ENCODE measurements around the gene GIMAP6.
"Not testable (repeated sequence)": the region's sequence is repeated elsewhere in the genome, so short reads cannot be mapped to it uniquely, and the experiment has no call there.

GIMAP6 gene

DNA sequence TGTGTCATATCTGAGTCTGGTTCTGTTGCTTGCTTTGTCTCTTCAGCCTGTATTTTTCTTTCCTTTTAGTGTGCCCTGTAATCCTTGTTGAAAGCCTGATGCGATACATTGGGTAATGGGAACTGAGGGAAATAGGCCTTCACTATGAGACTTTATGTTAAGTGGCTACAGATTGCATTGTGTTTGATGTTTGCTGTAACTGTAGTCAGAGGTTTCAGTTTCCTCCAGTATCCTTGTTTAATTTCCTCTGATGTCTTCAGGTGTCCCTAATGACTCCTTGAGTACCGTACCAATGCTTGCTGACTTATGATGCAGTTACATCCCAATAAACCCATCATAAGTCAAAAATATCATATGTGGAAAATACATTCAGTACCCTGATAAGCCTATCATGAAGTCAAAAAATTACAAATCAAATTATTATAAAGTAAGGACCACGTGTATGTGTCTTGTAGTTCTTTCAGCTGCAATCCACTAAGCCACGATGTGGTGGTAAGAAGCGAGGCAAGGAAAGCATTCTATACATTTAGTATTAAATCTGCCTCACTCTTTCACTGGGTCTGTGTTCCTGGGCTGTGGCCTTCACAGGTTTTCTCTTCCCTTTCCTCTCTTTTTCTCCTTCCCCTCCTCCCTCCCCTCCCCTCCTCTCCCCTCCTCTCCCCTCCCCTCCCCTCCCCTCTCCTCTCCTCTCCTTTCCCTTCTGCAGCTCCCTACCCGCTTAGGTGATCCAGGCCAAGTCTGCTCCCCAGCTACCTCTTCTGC, 13.3 kb upstream of the GIMAP6 start:
- peak in 1 of 2 donors; percentile 27 for ATAC-seq

DNA sequence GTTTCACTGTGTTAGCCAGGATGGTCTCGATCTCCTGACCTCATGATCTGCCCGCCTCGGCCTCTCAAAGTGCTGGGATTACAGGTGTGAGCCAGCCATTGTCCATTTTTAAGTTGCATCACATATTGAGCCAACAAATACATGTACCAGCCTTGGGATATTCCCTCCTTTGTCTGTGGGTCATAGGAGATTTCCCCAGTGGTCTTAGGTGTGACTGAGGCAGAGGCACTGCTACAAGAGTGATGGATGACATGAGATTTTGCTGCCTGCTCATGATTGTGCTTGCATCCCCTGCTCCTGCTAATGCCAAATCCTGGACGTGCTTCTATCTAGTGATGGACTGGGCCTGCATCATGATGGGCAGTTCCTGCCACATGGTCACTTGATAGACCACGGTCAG, 10.7 kb upstream of the GIMAP6 start:
- ATAC-seq: no peak

DNA sequence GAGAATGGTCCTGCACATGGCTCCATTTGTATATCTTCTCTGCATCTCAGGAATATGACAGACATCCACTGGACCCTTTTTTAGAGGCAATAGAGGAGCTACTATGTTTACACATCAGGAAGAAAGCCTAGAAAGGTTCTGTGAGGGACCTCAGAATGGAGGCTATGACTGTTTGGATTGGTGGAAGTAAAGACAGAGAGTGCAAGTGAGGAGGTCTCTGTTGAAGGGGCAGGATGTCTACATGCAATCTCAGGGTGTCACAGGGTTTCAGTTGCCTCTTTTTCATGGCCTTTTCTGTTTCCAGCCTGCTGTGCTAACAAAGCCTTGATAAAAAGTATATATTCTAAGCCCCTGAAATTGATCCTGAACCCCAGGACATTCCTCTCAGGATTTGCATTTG, 9.7 kb upstream of the GIMAP6 start:
- no peak for ATAC-seq

DNA sequence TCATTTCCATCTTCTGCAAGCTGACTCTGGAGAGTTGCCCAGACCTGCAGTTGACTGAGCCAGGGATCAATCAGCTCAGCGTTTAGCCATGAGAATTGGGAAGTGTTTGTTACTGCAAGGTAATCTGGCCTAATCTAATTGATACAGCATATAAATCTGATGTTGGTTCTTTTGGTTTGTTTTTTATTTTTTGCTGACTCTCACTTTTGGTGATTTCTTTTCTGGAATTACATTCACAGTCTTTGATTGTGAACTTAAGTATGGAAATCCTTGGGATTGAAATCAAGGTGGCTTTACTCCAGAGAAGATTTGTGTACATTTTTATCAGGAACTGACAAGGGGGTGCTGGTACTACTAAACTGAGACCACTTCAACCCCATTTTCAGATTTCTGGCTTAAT, 1.7 kb upstream of the GIMAP6 start:
- no peak for ATAC-seq

DNA sequence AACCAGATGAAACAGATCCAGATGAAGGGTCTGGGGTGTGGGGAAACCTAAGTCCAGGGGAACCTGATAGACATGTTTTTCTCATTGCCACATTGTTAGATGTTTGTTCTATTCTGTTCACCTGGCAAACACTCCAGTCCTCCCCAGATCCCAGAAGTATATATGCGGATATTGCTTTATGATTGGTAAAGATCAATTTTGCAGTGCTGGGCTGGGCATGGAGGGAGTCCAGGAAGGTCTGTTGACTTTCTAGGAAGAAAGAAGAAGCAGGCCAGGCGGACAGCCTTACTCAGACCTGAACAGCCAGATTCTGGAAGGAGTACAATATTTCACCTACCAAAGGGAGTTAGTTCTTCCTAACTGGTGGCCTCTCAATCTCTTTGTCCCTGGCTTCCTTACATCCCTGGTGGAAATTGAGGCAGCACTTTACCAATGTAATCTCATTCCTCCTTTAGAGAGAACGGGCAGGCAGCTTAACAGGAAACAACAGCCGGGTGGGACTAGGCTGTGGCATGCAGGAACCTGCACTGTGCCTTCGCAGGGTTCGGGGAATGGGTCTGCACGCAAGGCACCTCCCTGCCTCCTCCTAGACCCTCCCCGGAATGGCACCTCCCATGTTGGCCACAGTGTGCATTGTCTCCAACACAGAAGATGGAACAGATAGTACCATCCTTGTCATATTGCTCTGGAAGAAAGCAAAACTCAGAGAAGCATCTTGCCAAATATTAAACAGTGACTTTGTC, 930 bp downstream of the GIMAP6 start:
- peak; percentile 68 to 76 for ATAC-seq

DNA sequence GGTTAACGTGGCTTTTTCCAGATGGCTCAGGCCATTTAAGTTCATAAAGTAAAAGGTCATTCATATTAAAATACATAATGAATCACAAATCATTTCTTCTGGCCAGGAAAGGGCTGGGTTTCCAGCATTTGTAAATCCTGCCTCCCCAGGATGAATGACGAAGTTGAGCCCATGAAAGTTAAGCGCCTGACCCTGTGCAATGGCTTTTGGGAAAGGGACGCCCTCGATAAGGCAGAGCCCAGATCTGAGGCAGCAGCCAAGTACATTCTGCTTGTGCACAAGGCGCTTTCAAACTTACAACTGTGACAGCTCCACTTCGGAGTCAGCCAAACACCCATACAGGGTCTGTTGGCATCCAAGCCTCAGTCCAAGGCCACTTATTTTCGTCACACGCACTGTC, 2.8 kb downstream of the GIMAP6 start:
- ATAC-seq: no peak

DNA sequence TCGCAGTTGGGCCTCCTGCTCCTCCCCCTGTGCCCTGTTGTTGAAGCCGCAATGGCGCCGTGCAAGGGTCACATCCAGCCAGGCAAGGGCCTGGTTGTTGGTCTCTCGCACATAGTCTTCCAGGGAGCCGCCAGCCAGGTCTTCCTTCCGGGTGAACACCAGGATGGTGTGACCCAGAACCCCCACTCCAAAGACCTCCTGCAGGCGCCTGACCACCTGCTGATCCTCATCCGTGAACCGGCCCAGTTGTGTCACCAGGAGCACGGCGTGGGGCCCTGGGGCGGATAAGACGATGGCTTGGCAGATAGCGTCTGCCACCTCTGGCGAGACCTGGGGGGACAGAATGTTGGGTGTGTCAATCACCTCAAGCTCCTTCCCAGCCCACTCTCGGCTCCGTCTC, 4.2 kb downstream of the GIMAP6 start:
- ATAC-seq: no peak

DNA sequence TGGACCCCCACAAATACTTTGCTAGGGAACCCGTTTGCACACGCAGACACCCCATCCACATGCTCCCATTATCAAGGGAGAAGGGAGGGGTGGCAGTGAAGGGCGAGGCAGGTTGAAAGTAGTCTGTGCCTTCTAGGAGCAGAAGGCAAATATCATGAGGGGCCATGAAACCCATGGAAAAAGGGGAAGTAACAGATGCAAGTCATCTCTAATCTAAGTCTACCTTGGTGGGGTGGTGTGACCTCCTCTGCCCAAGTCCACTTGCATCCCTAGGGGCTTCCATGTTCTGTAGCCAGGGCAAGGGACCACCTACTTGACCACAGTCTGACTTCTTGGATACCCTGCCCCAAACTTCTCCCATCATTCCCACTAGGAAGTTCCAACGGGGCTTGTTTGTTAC, 5.5 kb downstream of the GIMAP6 start:
- ATAC-seq: no peak

DNA sequence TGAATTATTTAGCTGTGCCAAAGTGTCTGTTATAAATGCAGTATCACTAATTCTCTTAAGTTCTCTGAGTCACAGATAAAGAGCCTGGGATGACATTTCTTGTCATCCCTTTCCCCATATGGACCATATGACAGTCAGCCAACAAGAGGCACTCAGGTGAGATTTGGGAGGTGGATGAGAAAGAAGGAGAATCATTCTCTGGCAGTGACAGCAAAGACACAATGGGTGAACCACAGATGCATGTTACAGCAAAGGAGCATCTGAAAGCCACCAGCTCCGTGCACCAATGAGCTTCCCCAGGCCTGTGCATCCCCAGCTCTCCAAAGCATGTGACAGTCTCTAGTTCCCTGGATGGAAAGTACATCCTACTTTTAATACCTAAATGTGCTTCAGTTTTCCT, 10.8 kb downstream of the GIMAP6 start:
- peak; percentile 33 to 39 for ATAC-seq

DNA sequence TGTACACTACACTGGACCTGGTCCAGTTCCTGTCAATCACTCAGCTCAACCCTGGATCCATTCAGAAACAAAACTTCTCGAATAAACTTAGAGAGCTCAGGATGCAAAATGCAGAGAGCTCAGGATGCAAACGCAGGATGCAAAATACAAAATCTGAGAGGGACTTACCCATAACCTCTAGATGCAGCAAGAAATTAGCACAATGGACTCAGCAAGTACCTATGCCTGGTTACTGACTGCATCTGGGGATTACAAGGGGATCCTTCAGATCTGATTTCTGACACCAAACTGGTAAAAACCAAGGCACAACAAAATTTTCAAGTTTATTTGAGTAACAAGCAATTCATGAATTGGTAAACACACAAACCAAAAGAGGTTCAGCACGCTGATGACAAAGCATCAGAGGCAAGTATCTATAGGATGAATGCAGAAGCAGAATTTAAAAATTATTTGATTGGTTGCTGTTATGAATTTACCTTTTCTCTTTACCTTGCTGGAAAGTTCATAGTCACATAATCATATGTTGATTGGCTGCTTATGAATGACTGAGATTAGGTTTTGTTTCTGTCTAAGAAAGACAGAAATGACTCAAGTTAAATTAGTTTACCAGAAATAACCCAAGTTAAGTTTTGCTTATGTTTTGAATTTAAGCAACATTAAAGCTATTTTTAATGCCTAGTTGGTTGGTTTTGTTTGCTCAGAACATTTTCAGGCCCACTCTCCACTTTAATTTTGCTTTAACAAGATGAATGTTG, 11.4 kb downstream of the GIMAP6 start:
- ATAC-seq: peak; percentile 77 to 82

DNA sequence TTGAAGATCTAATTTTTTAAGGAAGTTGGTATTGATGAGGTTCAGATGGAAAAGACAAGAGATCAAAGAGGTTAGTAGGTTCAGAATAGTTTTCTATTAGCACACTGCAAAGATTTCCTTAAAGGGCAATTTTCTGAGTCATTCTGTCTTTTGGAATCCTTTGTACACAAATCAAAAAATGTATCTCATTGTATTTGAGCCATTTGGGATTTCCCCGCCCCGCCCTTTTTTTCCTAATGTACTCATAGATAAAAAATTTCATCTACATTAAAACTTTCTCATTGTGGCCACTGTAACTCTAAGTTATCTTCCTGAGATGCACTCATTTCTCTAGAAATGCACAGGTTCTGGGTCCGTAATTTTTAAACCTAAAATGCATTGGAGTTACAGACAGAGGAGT, 12.1 kb downstream of the GIMAP6 start:
- no peak for ATAC-seq

DNA sequence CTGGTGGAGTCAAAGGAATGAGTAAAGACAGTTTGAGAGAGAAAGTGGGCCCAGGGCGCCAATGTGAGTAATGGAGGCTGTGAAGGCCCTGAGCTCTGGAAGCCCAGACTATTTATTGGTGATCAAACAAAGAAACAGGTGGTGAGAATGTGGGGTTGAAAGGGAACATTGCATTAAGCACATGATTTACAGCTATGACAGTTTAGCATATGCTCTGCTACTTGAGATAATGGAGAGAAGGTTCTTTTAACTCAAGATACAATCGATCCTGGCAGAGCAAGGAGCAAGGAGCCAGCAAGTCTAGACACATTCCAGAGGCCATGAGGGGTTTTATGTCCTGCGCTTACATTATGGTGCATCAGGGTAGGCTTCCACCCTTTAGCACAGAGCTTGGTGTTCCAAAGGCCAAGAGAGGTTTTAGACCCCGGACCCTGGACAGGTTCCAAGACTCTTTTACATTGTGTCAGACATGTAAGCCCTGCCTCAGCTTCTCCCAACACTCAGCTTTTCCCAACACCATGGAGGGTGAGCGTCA, 16.9 kb downstream of the GIMAP6 start:
- ATAC-seq: not testable (repeated sequence)

DNA sequence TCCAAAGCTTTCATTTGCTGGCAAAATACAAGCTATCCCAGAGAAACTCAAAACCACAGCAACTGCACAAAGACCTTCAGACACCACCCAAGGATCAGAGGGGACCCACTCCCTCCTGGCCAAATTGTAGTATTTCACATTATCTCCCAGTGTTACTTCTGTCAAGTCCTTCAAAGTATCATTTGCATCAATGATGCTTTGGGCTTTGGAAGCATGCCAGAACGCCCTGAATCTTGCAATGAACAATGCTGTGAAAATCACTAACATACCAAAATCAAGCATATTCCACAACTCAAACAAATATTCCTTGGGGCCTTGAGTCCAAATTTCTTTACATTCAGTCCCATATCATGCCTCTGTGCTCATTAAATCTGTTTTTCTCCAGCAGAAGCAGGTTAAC, 17.8 kb downstream of the GIMAP6 start:
- ATAC-seq: not testable (repeated sequence)

DNA sequence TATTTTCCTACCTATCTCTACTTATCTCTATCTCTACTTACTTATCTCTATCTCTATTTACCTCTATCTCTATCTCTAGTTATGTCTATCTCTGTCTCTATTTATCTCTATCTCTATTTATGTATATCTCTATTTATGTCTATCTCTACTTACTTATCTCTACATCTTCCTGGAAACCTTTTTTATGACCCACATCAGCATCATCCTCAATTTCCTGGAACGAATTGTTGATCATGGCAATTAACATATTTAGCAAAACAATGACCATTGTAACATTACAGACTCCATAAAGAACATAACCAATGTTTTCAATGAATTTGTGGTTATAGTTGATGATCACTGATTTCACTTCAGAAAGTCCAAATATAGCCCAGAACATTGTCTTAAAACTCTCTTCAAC, 18.3 kb downstream of the GIMAP6 start:
- peak in 1 of 2 donors; percentile 19 for ATAC-seq

DNA sequence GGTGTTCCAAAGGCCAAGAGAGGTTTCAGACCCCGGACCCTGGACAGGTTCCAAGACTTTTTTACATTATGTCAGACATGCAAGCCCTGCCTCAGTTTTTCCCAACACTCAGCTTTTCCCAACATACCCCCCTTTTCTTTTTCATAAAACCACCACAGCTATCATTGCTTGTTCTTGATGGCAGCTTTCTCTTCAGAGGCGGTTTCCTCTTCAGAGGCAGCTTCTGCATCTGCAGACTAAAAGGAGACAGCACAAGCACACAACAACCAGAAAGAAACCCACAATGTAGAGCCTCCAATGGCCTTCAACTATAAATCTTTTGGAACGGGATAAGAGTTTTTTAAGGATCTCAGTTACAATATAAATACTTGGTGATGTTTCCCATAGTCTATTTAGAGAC, 19.3 kb downstream of the GIMAP6 start:
- no peak for ATAC-seq

DNA sequence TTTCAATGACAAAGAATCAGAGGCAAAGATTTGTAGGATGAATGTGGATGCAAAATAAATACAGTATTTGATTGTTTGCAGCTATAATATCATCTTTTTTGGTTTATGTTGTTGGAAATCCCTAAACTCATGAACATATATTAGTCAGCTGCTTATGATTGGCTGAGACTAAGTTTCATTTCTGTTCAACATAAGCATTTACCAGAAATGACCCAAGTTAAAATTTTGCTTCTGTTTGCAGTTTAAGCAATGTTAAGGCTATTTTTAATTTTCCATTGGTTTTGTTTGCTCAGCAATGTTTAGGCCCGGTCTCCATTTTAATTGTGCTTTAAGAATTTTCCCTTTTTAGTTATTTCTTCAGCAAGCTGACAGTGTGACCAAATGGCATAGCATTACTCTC, 22.0 kb downstream of the GIMAP6 start:
- peak; percentile 44 to 65 for ATAC-seq

DNA sequence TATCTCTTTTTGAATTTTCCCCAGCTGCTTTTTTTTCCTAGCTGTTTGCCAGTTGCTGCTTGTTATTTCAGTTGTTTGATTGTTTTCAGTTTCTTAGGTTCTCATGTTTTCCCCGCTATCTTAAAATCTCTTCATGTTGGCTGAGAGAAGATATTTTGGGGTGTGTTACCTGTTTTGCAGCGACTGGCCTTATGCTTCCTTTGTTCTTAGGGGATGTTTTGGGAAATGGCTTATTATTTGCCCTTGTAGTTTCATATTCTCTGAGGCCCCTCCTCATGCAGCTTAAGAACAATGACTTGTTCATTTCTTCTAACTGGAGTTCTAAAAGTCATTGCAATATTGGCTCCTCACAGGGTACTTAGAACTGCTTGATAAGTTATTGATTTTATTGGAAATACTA, 28.6 kb downstream of the GIMAP6 start:
- peak in 1 of 2 donors; percentile 20 for ATAC-seq

DNA sequence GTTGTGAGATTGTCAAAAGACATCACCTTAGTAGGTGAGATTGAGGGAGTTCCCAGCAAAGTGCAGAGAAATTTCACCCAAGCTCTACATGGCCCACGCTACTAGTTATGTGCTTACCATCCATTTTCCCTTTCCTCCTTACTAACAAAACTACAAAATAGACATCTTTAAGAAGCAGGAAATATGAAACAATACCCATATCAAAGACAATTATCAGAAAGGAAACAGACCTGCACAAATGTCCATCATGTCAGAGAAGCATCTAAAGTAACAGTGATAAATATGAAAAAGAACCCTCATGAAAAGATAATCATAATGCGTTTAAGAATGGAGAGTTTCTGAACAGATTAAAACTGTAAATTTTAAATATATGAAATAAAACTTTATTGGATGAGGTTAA, 36.8 kb downstream of the GIMAP6 start:
- no peak for ATAC-seq

DNA sequence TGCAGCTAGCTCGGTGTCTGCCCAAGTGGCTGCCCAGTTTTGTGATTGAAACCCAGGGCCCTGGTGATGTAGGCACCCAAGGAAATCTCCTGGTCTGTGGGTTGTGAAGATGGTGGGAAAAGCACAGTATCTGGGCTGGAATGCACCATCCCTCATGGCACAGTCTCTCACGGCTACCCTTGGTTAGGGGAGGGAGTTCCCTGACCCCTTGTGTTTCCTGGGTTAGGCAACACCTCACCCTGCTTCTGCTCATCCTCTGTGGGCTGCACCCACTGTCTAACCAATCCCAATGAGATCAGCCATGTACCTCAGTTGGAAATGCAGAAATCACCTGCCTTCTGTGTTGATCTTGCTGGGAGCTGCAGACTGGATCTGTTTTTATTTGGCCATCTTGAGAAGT, 37.4 kb downstream of the GIMAP6 start:
- no peak for ATAC-seq

DNA sequence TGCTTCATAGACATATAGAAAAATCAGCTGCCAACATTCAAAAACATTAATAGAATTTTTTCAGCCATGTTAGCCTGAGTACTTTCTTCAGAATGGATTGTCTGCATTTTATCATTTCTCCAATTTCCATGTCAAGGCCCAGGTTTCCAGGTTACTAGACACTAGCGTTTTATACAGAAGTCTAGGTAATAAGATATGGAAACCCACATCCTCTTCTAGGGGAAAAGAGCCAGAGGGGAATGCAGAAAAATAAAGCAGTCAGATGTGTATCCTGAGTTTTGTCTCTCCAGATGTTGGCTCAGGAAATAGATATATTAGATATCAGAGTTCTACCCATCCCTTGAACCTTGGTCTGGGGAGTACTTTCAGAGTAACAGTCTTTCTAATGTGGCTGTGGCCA, 44.6 kb downstream of the GIMAP6 start:
- no peak for ATAC-seq

DNA sequence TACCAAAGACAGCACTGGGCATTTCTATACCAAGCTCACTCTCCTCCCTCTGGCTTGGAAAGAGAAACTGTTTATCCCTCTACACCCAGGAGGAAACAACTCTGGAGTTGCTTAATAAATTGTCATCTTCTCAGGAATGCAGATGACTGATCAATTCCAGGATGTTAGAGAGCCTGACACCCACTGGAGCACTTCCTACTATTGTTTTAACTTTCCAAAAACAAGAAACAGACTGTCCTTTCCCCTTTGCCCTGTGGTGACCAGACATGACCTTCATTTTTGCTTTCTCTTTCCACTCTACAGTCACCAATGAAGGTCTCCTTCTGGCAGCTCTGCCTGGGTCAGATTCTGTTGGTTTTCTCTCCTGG, 45.4 kb downstream of the GIMAP6 start:
- peak; percentile 37 to 70 for ATAC-seq

DNA sequence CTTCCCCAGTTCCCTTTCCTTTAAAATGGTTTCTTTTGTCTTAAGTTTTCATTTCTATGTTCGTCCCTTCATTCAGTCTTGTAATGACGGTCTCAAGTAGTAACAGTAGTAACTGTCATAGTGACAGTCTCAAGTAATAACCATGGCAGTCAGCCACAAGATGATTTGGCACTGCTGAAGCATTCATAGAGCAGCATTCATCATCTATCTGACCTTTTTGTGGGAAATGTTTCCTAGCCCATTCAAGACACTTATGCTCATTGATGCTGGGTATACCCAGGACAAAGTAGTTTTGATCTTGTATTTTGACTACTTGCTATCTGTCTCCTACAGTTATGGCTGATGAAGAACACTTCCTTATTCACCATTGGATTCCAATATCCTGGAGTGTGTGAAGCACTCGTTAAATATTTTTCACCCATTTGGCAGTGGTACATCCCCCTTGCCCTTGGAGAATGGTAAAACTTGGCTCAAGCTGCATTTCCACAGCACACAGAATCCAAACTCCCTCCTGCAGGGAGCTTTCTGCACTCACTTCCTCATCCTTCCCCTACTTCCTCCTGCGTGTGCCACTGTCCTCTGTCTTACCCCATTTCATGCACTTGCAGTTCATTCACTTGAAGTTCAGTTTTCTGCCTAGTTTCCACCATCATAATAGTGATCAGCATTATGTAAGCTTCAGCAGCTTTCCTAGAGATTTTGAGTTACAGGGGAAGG, 46.0 kb downstream of the GIMAP6 start:
- peak; percentile 86 to 88 for ATAC-seq

DNA sequence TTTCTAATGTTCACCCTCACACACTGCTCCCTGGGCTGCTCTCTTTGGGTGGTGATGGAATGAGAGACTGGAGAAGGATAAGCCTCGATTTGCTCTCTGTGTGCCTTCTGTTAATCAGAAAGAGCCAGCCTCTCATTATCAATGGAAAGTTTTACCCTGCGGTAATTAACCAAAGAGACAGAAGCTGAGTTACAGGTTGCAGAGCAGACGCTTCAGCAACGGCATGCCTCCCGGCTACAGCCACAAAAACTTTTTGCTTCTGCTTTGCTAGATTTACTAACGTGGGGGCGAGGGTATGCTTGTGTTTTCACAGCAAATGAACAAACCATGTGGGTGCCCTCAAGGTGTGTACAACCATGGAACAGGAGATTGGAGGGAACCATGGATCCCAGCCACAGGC, 47.0 kb downstream of the GIMAP6 start:
- ATAC-seq: peak in 1 of 2 donors; percentile 11

Measured in activated CD4-positive, CD25-positive, alpha-beta regulatory T cell treated with anti-CD3 and anti-CD28 coated beads, Interleukin-2, amount 50 U/mL, for 24 hours (primary cell).